Suppressor macrophage treated with lipopolysaccharide for 4 hours (primary cell): ENCODE results near the gene ACTR5.

Experiments used
- DNase-seq: peaks from one replicate; pipeline ENCODE4 v3.0.0-alpha.2; 2020

ACTR5 gene

DNA sequence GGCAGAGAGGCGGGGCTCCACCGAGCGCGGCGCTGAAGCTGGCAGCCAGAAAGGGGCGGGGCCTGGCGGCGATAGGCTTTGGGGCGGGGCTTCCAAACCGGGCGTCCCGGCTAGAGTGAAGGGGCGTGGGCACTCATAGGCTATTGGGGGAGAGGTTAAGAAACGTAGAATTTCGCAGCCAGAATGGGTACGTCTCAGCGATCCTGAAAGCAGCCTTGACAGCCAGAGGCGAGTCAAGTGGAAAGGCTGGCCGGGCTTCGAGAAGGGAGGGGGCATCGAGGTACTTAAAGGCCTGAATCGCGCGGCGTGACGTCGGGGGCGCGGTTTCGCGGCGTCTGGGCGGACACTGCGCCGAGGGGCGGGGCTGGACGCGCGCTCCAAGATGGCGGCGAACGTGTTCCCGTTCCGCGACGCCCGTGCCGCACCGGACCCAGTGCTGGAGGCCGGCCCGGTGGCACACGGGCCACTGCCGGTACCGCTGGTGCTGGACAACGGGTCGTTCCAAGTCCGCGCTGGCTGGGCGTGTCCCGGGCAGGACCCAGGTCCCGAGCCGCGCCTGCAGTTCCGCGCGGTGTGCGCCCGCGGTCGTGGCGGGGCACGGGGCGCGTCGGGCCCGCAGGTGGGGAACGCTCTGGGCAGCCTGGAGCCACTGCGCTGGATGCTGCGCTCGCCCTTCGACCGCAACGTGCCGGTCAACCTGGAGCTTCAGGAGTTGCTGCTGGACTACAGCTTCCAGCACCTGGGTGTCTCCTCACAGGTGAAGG lies at the start of gene ACTR5:
TSS of gene ACTR5 (plus strand) at position 364 of the 764 bp plus-strand sequence. CDS start at position 383, 19 bp downstream.
- DNase-seq = peak; percentile 96

DNA sequence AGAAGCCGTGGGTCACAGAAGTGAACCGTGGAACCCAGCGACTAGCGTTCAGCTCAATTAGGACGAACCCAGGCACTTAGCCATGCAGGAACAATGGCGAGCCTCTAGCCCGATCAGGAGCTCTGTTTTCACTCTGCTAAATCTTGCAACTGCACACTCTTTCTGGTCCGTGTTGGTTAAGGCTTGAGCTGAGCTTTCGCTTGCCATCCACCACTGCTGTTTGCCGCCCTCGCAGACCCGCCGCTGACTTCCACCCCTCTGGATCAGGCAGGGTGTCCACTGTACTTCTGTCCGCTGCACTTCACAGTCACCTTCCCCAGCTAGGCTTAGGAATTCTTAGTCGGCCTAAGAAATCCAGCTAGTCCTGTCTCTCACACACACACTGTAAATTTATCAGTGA lies 49.7 kb upstream of the ACTR5 start:
- DNase-seq = no peak

DNA sequence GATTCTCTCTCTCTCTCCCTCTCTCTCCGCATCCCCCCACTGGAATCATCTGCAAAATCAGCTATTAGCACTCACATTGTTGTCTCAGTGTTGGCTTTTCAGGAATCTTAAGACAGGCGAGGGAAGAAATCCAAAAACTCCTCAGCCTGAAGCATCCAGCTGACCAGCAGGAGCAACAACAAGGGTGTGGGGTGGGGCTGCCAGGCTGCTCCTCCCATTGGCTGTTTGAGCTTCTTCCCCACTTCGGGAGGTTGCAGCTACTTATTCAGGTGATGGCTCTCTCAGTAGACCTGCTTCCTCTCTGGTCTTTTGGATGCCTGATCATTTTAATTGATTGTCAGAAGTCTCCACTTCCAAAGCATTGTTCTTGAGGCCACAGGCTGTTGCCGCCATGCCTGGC lies 48.1 kb upstream of the ACTR5 start:
- DNase-seq = no peak

DNA sequence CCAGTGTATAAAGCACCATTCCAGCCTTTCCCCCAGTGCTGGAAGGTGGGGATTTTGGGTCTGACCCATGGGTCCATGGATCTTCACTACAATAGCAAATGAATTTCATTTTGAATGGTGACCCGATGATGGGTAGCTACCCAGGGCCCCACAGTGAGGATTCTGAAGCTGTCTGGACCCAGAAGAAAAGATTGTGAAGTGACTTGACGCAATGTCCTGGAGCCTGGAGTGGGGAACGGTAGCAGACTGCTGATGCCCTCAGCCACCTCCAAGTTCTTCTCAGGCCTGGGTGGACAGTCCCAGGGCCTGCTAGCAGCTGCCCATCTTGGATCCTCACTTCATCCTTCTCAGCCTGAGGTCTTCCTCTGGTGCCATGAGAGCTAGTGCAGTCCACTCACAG lies 47.3 kb upstream of the ACTR5 start:
- no peak for DNase-seq

DNA sequence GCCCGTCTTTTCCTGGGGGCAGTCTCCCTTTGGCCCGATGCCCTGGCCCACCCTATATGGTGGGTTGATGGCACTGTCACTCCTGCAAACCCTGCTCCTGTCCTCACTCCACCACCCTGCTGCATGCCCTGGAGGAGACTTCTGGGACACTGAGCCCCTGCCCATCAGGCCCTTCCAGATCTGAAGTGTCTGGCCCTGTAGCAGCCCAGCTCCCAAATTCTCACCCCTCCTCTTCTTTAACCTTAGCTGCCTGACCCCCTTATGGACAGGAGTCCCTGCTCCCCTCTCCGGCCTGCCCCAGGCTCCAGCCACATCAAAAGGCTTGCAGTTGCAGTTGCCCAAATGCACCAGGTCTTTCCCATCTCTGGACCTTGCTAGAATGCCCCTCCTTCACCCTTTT lies 44.7 kb upstream of the ACTR5 start:
- no peak for DNase-seq

DNA sequence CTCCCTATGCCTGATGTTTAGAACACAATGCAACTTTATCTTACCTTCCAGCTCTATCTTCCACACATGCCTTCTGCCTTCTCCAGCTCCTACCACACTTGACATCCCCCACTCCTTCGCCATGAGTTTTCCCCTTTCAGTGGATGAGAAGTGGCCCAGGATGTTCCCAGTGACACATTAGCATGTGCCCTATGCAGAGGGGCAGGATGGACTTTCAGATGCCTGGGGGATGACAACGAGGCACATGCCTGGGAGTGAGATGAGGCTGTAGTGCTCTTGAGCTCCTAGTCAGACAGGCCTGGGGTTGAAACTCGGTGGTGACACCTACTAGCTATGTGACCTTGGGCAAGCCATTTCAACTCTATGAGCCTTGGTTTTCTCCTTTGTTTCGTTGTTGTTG lies 44.1 kb upstream of the ACTR5 start:
- no peak for DNase-seq

DNA sequence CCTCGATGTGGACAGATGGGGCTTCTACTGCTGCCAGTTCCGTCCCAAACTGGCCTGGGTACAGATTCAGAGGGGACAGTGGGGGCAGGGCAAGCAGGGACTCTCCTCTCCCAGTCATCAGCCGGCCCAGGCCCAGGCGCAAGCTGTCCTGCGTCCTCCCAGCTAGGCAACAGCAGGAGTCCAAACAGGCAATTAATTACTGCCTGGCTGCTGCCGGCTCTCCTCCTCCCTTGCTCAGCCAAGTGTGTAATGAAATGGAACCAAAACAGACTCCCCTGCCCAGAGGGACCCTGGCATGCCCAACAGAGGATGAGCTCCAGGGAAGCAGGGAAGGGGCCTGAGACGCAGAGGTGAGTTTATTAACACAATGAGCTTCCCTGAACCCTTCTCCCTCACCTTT lies 41.8 kb upstream of the ACTR5 start:
- DNase-seq = no peak

DNA sequence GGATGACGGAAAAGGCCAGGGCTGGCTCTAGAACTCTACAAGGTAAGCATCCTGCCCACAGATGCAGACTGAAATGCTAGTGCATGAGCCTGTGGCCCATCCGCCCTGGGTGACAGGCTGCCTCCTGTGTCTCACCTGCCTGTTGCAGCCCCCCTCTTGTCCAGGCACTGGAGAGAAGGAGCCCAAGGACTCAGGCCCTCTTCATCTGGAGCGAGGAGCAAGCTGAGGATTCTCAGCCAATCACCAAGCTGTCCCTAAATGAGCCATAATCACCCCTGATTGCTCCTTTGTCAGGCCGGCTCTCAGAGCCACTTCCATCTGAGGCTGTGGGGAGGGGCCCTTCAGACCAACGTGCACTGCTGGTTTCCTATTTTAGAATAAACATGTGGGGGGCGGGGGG lies 34.0 kb upstream of the ACTR5 start:
- DNase-seq = no peak

DNA sequence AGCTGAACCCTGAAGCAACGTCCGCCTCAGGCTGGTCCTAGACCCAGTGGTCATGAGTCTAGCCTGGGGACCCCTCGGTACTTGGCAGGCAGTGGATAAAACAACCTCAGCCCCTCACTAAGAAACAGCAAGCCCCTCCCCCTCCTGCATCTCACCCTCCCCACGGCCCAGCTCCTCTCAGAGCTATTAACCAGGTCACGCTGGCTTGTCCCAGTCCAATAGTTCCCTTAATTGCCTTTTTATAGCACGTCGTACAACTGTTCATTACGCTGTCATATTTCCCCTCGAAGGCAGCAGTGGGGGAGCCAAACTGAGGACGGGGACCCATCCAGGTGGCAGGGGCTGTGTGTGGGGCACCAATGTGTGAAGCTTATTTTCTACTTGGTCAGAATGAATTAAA lies 32.6 kb upstream of the ACTR5 start:
- DNase-seq = no peak

DNA sequence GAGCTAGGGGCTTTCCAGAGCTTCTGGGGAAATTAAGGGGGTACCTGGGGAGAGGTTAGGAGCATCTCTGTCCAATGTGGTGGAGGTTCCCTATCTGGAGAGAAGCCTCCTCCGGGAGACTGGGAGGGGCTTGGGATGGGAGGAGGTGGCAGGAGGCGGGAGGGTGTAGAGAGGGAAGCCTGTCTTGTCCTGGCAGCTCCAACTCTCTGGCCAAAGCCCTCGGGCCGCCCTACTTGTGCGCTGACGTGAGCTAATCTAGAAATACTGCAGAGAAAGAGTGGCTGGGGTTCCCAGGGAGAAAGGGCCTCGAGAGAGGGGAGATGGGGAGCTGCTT lies 25.6 kb upstream of the ACTR5 start:
- no peak for DNase-seq

DNA sequence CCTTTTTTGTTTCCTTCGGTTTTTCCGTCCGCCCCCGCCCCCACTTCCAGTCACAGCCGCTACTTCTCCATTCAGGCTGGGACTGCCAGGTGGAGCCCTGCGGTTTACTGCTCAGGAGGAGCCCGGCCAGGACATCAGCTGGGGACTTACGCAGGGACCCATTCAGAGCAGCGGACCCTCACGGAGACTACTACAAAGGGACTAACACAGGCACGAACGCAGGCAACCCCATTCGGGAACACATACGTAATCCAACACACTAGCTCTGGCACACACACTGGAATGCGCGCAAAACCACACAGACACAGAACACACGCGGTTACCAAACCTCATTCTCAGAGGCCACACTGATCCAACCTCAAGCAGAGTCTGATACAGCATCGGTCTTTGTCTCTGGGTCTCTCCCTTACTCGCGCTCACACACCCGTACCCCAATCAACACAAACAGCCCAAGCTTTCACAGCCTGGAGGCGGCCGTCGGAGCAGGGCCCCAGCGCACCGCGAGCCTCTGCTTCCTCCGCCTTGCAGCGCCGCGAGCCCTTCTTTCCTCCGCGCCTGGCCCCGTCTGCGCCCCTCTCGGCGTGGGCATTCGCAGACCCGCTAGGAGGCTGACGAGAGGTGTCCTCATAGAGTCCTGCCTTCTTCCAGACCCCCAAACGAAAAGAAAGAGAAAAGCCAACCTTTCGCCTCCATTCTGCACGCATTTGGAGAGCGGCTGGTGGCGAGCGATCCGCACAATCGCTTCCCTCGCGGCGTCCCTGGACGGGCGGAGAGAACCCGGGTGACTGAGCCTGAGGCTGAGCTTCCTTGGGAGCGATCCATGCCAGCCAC lies 25.0 kb upstream of the ACTR5 start:
- no peak for DNase-seq

DNA sequence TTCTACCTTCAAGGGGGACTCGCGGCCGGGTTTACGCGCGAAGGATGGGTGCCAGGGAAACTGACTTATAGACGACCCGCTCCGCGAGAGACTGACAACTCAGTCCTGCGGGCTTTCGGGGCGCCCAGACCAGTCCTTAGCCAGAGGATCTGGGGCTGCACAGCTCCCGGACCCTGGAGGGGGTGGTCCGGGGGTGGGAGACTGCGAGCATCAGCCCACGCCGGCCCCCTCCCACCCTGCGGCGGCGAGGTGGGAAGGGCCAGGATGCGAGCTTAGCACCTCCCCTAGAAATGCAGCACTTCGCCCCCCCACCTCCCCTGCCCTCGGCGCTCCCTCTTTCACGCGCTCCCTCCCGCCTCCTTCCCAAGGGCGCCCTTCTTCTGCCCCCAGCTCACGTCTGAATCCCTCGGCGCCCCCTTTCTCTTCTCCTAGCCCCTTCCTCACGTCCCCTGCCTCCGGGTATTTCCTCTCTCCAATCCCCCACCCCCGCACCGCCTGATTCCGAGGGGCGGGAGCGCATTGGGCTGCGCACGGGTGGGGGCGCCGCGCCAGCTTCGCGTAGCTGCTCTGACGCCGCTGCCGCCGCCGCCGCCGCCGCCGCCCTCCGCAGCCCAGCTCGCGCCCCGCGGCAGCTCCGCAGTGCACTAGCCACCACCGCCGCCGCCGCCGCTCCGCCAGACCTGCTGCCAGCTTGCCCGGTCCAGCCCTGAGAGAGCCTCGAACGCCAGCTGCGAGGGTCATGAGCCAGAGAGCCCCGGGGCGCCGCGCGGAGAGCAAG lies 24.2 kb upstream of the ACTR5 start, which contains the start of gene SLC32A1:
TSS of gene SLC32A1 (plus strand) at position 639 of the 778 bp plus-strand sequence. CDS start 239 bp downstream, outside the sequence.
- DNase-seq = no peak

DNA sequence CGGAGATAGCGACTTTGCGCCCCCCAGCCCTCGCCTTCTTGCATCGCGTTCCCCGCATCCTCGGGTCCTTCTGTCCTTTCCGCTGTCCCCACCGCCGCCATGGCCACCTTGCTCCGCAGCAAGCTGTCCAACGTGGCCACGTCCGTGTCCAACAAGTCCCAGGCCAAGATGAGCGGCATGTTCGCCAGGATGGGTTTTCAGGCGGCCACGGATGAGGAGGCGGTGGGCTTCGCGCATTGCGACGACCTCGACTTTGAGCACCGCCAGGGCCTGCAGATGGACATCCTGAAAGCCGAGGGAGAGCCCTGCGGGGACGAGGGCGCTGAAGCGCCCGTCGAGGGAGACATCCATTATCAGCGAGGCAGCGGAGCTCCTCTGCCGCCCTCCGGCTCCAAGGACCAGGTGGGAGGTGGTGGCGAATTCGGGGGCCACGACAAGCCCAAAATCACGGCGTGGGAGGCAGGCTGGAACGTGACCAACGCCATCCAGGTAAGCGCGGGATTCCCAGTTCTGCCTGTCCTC lies 23.6 kb upstream of the ACTR5 start:
- no peak for DNase-seq

DNA sequence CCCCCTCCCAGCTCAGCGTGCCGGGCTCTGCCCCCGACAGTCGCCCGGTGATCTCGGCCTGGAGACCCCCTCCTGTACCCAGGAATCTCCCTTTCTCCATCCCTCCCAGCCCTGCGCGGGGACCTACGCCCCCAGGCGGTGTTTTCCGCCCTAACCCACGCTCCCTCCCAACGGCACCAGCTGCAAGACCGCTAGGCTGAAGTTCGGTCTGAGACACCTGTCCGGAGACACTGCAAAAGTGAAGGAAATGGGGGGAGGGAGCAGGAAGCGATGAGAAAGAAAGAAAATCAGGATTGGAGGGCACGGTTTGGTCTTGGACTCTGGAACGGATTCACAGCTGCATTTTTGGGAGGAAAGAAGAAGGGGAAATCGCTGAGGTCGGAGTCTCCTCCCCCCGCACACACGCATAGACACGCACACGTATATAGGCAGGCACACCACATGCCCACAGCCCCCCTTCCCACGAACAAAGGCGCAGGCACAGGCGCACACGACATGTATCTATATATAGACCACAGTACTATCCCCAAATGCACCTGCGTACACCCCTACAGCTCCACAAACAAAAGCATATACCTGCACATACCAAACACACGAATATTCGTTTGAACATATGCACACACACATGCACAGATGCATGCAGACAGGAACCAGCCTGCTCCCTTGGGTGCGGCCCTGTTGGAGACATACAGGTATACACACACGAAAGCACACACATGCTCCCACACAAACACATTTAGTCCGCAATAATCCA lies 22.9 kb upstream of the ACTR5 start:
- DNase-seq = no peak

DNA sequence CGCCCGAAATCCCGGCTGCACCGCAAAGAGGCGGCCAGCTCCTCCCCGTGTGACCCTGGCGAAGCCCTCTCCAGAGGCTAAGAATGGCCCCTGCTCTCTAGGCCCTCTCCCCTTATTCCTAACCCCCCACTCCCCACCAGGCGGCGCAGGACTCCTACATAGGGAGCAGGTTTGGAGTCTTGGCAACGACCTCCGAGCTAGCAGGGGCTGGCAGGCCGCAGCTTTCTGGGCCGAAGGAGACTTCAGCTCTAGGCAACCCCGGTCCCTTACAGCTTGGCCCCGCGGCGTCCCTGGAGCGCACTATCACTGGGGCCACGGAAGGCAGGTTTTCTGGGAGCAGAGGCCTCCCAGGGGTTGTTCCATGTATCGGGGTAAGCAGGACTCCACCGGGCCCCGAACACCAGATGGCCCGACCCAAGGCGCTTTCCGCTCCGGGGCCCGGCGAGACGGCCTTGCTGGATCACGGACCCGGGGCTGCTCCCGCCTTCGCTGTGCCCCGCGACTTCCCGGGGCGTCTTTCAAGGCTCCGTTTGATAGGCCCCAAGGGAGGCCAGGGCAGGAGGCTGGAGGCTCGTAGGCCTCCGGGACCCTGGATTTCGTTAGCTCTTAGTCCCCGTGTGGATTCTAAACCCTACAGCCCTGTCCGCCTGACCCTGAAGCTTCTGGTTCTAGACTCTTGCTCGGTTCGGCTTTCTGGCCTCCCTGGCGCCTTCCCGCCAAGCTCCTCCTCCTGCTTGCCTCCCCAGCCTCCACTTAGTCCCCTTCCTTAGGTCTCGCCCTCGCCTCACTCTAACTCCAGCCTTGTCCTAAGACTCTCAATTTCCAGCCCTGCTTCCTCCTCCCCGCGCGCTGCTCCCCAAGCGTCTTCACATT lies 22.1 kb upstream of the ACTR5 start:
- peak; percentile 27 for DNase-seq

DNA sequence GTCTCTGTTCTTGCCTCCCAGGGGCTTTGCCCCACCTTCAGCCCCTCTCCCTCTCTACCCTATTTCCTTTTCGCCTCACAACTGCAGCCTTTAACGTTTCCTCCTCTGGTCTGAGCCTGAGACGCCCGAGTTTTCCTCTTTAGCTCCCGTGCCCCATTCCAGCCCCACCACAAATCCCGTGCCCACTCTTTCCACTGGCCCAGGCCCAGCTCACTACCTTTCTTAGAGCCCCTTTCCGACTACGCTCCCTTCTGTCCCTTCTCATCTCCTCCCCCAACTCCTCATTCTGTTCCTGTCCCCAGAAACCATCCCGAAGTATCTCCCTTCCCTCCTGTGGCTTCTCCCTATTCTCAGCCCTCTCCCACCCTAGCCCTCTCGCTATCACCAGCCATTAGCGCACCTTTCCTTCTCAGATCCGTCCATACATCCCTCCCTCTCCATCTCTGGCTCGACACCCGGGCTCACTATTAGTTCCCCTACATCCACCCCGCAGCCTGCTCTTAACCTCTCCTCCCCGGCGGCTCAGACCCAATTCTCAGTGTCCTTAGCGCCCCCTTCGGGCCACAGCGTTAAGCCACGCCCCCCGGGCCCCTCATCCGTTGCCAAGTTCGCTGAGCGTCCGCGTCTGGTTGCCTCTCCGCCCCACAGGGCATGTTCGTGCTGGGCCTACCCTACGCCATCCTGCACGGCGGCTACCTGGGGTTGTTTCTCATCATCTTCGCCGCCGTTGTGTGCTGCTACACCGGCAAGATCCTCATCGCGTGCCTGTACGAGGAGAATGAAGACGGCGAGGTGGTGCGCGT lies 21.3 kb upstream of the ACTR5 start:
- DNase-seq = peak; percentile 47

DNA sequence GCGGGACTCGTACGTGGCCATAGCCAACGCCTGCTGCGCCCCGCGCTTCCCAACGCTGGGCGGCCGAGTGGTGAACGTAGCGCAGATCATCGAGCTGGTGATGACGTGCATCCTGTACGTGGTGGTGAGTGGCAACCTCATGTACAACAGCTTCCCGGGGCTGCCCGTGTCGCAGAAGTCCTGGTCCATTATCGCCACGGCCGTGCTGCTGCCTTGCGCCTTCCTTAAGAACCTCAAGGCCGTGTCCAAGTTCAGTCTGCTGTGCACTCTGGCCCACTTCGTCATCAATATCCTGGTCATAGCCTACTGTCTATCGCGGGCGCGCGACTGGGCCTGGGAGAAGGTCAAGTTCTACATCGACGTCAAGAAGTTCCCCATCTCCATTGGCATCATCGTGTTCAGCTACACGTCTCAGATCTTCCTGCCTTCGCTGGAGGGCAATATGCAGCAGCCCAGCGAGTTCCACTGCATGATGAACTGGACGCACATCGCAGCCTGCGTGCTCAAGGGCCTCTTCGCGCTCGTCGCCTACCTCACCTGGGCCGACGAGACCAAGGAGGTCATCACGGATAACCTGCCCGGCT lies 20.6 kb upstream of the ACTR5 start:
- DNase-seq = no peak

DNA sequence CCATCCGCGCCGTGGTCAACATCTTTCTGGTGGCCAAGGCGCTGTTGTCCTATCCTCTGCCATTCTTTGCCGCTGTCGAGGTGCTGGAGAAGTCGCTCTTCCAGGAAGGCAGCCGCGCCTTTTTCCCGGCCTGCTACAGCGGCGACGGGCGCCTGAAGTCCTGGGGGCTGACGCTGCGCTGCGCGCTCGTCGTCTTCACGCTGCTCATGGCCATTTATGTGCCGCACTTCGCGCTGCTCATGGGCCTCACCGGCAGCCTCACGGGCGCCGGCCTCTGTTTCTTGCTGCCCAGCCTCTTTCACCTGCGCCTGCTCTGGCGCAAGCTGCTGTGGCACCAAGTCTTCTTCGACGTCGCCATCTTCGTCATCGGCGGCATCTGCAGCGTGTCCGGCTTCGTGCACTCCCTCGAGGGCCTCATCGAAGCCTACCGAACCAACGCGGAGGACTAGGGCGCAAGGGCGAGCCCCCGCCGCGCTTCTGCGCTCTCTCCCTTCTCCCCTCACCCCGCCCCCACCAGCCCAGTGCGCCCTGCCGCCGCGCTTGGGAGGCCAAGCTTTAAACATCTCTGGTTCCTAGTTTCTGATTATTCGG lies 20.0 kb upstream of the ACTR5 start:
- no peak for DNase-seq

DNA sequence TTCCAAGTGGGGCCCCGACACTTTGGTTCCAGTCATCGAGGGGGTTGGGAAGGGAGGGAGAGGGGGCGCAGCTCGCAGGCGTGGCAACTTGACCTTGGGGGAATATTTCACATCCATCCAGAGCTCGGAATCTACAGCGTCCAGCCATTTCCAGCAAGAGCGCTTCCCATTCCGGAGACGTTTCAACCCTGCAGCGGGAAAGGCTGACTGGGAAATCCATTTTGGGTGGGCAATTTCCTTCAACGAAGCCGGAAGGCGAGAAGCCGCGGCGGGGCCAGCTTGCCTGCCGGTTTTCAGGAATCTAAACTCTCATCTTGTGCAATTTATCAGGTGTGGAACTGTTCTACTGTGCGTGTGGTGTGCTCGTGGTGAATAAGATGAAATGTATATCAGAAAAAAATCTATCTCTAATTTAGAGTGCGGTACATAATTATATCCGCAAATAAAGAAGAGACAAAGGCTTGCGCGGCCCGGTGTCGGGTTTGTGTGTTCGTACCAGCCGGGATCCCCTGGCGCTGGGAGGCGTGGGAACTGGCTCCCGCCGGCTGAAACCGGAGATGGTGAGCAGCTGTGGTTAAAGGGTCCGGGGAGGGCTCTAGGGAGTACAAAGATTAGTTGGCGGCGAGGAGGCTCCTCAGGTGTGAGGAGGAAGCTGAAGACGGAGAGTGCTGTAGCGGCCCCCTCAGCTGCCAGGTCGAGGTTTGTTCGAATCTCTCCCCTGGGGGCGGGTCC lies 19.2 kb upstream of the ACTR5 start:
- no peak for DNase-seq
